HG03457 (cell line): Measurements from ENCODE around the gene OR9Q1.
"Not testable (repeated sequence)": the region's sequence is repeated elsewhere in the genome, so short reads cannot be mapped to it uniquely, and the experiment has no call there.

Experiments used
- ATAC-seq: cut with Tn5 transposase; IDR thresholded peaks from one replicate; pipeline ENCODE4 v1.9.1; 2021; ENCODE audit warnings: moderate number of reproducible peaks; ENCODE audit not compliant: unreplicated experiment

The OR9Q1 gene

GRCh38 chr11:58133309-58134076, 109.8 kb downstream of the OR9Q1 start:
- ATAC-seq, result no peak

GRCh38 chr11:58134151-58134550, 110.5 kb downstream of the OR9Q1 start:
- ATAC-seq, result no peak

GRCh38 chr11:58135171-58135570, 111.5 kb downstream of the OR9Q1 start:
- ATAC-seq, result no peak

DNA sequence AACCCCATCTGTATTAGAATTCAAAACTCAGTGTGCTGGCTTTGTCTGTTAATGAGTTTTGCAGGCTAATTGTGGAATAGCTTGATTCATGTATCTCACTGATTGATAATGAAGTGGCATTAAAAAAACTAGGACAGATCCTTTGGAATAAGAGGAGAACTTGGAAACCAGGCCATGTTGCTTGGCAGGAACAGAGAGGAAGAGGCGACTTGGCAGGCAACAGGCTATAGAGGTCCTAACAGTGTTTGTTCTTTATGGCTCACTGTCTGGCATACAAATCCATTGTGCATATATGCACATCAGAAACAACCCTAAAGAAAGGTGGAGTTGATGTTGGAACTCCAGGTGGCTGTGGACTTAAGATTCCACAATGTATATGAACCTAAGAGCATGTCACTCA, 119.1 kb downstream of the OR9Q1 start:
- no peak for ATAC-seq

DNA sequence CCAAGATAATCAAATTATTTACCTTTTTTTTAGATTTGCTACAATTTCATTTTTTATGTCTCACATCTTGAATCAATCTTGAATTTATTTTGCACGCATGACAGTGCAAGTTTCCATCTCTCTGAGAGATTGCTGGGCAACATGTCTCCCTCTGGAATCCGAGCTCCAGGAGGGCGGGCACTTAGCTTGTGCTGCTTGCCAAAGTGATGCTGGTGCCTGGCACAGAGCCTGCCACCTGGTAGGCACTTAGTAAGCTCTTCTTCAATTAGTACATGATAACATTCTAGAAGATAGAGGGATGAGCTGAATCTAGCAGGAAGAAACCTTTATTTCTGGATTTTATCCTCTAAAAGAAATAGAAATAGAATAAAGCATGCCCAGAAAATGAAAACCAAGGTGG, 129.1 kb downstream of the OR9Q1 start:
- no peak for ATAC-seq

GRCh38 chr11:58164389-58164788, 140.7 kb downstream of the OR9Q1 start:
- no peak for ATAC-seq

DNA sequence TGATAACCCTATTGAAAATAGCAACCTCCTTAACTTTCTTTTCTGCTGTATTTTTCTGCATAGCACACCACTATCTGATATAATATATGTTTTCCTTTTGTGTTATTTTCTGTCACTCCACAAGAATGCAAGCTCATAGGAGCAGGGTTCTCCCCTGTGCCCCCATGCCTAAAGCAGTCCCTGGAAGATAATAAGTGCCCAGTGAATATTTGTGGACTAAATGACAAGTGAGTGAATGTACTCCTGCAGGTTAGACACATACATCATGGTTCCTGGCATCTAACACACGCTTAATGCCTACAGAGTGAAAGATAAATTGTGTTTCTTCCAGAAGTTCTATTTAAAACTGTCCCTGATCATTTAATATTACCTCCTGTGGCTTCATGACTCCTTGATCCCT, 141.3 kb downstream of the OR9Q1 start:
- no peak for ATAC-seq

GRCh38 chr11:58165504-58166106, 141.9 kb downstream of the OR9Q1 start:
- ATAC-seq, result no peak

GRCh38 chr11:58177409-58178054, 153.9 kb downstream of the OR9Q1 start:
- no peak for ATAC-seq

DNA sequence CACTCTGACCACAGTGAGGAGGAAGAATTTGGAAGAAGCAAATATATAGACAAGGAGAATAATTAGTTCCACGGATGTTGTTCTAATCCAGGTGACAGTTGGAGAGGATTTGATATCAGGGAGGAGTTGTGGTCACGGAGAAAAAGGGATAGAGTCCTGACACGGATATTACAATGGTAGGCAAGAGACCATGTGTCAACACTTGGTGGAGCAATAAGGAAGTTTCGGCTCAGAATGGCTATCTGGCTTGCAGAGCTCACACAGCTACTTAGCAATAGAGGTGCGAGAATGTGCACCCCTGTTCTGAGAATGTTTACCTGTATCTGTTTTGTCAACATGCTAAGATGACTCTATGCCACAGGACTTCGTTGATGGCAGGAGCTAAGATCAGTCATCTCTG, 154.8 kb downstream of the OR9Q1 start:
- ATAC-seq, result no peak

DNA sequence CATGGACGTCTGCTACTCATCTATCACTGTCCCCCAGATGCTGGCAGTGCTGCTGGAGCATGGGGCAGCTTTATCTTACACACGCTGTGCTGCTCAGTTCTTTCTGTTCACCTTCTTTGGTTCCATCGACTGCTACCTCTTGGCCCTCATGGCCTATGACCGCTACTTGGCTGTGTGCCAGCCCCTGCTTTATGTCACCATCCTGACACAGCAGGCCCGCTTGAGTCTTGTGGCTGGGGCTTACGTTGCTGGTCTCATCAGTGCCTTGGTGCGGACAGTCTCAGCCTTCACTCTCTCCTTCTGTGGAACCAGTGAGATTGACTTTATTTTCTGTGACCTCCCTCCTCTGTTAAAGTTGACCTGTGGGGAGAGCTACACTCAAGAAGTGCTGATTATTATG, 156.0 kb downstream of the OR9Q1 start:
- no peak for ATAC-seq

DNA sequence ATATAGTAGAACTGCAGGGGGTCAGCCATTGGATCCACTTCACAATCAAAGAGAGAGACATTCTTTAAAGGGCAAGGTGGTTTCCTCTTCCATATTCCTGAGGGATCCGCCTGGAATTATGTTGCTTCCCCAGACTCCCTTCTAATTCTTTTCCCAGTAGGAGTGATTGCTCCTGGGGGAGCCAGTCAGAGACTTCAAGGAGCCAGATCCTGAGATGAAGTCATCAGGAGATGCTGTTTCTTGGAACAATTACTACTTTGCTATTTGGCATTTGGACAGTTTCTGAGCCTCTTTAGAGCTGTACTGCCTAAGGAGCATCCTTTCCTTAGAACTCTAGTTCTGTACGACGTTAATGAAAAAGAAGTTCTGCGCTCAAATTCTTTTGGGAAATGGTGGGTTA, 163.3 kb downstream of the OR9Q1 start:
- no peak for ATAC-seq

- ATAC-seq, result no peak
These were observed 165.1 kb downstream of the OR9Q1 start, which contains the start of gene OR9Q2 for GRCh38 chr11:58188770-58189169. TSS of gene OR9Q2 (plus strand) at chr11:58189070. CDS start at chr11:58190491, 1,421 bp downstream.

GRCh38 chr11:58192229-58192628, 168.5 kb downstream of the OR9Q1 start:
- no peak for ATAC-seq

GRCh38 chr11:58193391-58193790, 169.7 kb downstream of the OR9Q1 start:
- no peak for ATAC-seq

- no peak for ATAC-seq
These were observed 172.3 kb downstream of the OR9Q1 start for GRCh38 chr11:58195939-58196338.

DNA sequence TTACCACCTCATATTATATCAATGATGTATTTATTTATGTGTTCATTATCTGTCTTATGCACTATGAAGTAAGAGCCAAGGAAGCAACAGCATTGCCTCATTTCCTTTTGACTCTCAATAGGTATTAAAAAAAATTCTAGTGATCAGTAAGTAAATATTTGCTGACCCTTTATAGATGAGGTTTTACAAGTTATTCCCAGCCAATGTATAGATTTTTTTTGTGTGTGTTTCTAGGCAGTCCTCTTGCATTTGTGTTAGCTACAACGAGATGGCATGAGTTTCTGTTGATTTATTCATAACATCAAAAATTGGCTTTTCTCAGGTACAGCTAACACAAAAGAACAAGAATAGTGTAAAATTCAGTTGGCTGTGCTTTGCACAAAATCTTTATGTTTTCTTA, 175.6 kb downstream of the OR9Q1 start:
- ATAC-seq, result no peak

- no peak for ATAC-seq
These were observed 180.4 kb downstream of the OR9Q1 start, which contains the start of gene OR1S2 for GRCh38 chr11:58204042-58204441. TSS of gene OR1S2 (minus strand) at chr11:58204142. CDS start at chr11:58204142, 0 bp downstream.

- not testable (repeated sequence) for ATAC-seq
These were observed 188.7 kb downstream of the OR9Q1 start, which contains the start of gene OR1S1 for GRCh38 chr11:58212420-58212819. TSS of gene OR1S1 (plus strand) at chr11:58212720.

DNA sequence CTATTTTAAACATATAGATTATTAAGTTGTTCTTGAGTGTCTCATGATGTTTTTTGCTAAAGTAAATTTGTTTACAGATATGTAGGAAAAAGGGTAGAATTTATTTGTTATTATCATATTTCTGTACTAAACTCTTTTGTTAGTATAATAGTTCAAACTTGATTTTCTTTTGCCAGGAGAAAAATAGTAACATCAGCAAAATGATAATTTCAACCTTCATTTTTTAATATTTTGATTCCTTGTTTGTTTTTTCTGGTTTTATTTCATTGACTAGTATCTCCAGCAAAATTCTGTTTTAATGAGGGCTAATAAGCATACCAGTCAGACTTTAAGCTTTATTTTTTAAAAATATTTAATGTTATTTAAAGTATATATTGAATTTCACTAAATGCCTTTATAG, 192.8 kb downstream of the OR9Q1 start:
- no peak for ATAC-seq

DNA sequence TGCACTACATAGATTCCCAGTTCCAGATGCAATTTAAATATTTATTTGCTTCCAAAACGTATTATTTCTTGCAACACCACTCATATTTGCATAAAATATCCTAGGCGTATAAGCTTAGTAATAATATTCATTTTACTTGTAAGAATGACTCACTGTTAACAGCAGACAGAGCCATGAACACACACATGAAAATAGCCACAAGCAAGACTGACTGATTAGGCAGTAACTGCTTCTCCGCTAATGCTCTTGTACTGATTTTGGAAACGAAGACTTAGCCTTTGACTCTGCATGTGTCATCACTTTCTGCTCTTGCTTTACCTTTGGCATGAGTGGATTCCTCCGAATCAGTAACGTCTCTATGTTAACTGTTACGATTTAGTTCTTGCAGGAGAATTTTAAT, 199.0 kb downstream of the OR9Q1 start:
- ATAC-seq, result no peak
